MM.1S (cell line): Measurements from ENCODE around the gene GART.
"Not testable (repeated sequence)": the region's sequence is repeated elsewhere in the genome, so short reads cannot be mapped to it uniquely, and the experiment has no call there.

Source experiments
- EZH2 ChIP-seq: fragments of 300-600 bp; sonication (generic); optimal IDR thresholded peaks from 2 replicates; pipeline ENCODE3; 2017; ENCODE audit warnings: low read depth, mild to moderate bottlenecking, antibody characterized with exemption, low read length, mixed read lengths
- TF ChIP-seq, protein P1 (sequence below): fragments of 300-600 bp; sonication (generic); IDR thresholded peaks from 2 replicates; pipeline ENCODE4 v1.5.1; 2016; ENCODE audit warnings: antibody characterized with exemption, low read length, mixed read lengths

DNA sequence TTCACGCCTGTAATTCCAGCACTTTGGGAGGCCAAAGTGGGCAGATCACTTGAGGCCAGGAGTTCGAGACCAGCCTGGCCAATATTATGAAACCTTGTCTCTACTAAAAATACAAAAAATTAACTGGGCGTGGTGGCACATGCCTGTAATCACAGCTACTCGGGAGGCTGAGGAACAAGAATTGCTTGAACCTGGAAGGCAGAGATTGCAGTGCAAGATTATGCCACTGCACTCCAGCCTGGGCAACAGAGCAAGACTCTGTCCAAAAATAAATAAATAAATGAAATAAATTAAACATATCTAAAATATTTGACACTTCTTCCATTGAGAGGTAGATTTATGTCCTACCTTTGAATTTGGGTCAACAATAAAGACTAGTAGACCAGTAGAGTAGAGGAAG is 72.7 kb downstream of the GART start:
- not testable (repeated sequence) for TF ChIP-seq EZH2
- TF ChIP-seq, protein P1, sequence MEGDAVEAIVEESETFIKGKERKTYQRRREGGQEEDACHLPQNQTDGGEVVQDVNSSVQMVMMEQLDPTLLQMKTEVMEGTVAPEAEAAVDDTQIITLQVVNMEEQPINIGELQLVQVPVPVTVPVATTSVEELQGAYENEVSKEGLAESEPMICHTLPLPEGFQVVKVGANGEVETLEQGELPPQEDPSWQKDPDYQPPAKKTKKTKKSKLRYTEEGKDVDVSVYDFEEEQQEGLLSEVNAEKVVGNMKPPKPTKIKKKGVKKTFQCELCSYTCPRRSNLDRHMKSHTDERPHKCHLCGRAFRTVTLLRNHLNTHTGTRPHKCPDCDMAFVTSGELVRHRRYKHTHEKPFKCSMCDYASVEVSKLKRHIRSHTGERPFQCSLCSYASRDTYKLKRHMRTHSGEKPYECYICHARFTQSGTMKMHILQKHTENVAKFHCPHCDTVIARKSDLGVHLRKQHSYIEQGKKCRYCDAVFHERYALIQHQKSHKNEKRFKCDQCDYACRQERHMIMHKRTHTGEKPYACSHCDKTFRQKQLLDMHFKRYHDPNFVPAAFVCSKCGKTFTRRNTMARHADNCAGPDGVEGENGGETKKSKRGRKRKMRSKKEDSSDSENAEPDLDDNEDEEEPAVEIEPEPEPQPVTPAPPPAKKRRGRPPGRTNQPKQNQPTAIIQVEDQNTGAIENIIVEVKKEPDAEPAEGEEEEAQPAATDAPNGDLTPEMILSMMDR = not testable (repeated sequence)
